Liver (tissue), 3 donors: ENCODE results near the gene EXOC3.

Experiments used
- CTCF ChIP-seq: fragments of 150-350 bp; IDR thresholded peaks from 2 replicates; pipeline ENCODE4 v1.5.1; 2017; ENCODE audit warnings: improper control_type of control experiment, low read depth, low read length; ENCODE audit not compliant: missing input control
- EGR1 ChIP-seq, 2 donors: IDR thresholded peaks; 2 replicates each; pipeline ENCODE4 v1.6.1; 2016 to 2018; ENCODE audit warnings: antibody characterized with exemption in 2 of 2, low read depth in 2 of 2
- FOXA1 ChIP-seq: IDR thresholded peaks from 2 replicates; pipeline ENCODE4 v1.6.1; 2016; ENCODE audit warnings: antibody characterized with exemption
- HNF4A ChIP-seq, 2 donors: conservative IDR thresholded peaks; 2 replicates each; pipeline ENCODE4 v1.6.1; 2016; ENCODE audit warnings: antibody characterized with exemption in 2 of 2, mild to moderate bottlenecking in 2 of 2
- MAX ChIP-seq: IDR thresholded peaks from 2 replicates; pipeline ENCODE4 v1.6.1; 2016; ENCODE audit warnings: antibody characterized with exemption
- SP1 ChIP-seq: IDR thresholded peaks from 2 replicates; pipeline ENCODE4 v1.6.1; 2018; ENCODE audit warnings: antibody characterized with exemption, mild to moderate bottlenecking
- TAF1 ChIP-seq: conservative IDR thresholded peaks from 2 replicates; pipeline ENCODE4 v1.6.1; 2016; ENCODE audit warnings: antibody characterized with exemption, mild to moderate bottlenecking
- YY1 ChIP-seq: IDR thresholded peaks from 2 replicates; pipeline ENCODE4 v1.6.1; 2016; ENCODE audit warnings: antibody characterized with exemption, mild to moderate bottlenecking
- TF ChIP-seq, protein P1 (sequence below): IDR thresholded peaks from 2 replicates; pipeline ENCODE4 v1.6.1; 2016; ENCODE audit warnings: antibody characterized with exemption
- donor health status: healthy.
- donor health status: healthy.

GRCh38 chr5:504326-505154 is 61.6 kb downstream of the EXOC3 start:
- TF ChIP-seq YY1: no peak
- TF ChIP-seq MAX: no peak
- TF ChIP-seq CTCF: no peak
- TF ChIP-seq HNF4A (conservative IDR thresholded peaks at IDR 0.05): no peak
- TF ChIP-seq FOXA1: no peak
- no peak for TF ChIP-seq TAF1
- TF ChIP-seq SP1: no peak
- no peak for TF ChIP-seq EGR1 (IDR thresholded peaks at IDR 0.05; ENCODE audit: low read depth in 2 of 2)
- TF ChIP-seq, protein P1, sequence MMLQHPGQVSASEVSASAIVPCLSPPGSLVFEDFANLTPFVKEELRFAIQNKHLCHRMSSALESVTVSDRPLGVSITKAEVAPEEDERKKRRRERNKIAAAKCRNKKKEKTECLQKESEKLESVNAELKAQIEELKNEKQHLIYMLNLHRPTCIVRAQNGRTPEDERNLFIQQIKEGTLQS: no peak
